ENCODE results near the gene CYP11A1.

DNA sequence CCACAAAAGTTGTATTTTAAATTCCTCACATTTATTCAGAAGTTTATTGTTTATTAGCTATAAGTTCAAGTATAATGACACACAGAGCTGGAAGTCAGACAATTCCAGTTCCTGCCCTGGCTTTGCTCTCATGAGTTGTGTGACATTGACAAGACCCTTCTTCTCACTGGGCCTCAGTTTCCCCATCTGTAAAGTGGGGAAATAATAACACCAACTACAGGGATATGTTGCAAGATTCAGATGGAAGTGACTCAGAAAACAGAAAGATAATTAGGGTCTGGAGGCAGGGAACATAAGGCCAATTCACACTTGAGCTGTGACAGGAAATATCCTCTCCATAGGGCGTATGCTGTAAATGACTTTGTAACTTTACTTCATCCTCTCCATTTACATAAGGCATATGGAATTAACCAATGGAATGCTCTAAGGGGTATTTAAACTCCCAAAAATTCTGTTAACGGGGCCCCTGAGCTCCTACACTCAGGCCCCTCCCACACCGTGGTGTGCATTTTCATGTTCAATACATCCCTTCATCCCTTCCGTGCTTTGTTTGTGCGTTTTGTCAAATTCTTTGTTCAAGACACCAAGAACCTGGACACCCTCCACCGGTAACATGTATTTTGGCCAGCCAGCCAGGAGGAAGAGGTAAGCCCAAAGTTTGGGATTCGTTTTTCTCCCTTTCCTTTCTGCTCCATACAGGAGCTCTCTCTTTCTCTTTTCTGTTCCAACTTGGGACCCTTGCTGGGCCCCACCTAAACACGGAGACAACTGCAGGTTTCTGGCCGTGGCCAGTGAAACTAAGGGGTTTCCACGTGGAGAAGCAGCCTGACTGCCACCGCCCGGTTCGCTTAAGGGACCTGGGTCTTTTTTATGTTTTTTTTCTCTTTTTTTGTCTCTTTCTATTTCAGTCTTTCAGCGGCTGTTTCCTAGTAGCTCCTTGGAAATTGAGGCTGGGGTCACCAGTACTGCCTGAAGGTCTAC, 16.9 kb downstream of the CYP11A1 start:
- TF ChIP-seq, protein P1, sequence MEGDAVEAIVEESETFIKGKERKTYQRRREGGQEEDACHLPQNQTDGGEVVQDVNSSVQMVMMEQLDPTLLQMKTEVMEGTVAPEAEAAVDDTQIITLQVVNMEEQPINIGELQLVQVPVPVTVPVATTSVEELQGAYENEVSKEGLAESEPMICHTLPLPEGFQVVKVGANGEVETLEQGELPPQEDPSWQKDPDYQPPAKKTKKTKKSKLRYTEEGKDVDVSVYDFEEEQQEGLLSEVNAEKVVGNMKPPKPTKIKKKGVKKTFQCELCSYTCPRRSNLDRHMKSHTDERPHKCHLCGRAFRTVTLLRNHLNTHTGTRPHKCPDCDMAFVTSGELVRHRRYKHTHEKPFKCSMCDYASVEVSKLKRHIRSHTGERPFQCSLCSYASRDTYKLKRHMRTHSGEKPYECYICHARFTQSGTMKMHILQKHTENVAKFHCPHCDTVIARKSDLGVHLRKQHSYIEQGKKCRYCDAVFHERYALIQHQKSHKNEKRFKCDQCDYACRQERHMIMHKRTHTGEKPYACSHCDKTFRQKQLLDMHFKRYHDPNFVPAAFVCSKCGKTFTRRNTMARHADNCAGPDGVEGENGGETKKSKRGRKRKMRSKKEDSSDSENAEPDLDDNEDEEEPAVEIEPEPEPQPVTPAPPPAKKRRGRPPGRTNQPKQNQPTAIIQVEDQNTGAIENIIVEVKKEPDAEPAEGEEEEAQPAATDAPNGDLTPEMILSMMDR (IDR thresholded peaks at IDR 0.05): no peak
- TF ChIP-seq POLR2AphosphoS5 (IDR thresholded peaks at IDR 0.05): no peak
- TF ChIP-seq POLR2A (IDR thresholded peaks at IDR 0.05): no peak
- TF ChIP-seq EP300 (IDR thresholded peaks at IDR 0.05): no peak

All from upper lobe of left lung (tissue), 4 donors.